NOMO-1 treated with DMSO at 0.1 percent for 48 hours (cell line): ENCODE measurements around the gene RTN4IP1.

Source experiments
- DNase-seq: peaks from one replicate; lab custom pipeline; 2025; ENCODE audit not compliant: unreplicated experiment; lab: John Stamatoyannopoulos, UW

The RTN4IP1 gene, protein sequence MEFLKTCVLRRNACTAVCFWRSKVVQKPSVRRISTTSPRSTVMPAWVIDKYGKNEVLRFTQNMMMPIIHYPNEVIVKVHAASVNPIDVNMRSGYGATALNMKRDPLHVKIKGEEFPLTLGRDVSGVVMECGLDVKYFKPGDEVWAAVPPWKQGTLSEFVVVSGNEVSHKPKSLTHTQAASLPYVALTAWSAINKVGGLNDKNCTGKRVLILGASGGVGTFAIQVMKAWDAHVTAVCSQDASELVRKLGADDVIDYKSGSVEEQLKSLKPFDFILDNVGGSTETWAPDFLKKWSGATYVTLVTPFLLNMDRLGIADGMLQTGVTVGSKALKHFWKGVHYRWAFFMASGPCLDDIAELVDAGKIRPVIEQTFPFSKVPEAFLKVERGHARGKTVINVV

GRCh38 chr6:106629103-106629858, at the start of gene RTN4IP1, which contains the start of gene QRSL1:
Gene RTN4IP1 (minus strand): TSS chr6:106629498. CDS start chr6:106629021, 477 bp downstream.
Gene QRSL1 (plus strand): TSS chr6:106629578. CDS start chr6:106629682, 104 bp downstream.
- peak; percentile 89 for DNase-seq

DNA sequence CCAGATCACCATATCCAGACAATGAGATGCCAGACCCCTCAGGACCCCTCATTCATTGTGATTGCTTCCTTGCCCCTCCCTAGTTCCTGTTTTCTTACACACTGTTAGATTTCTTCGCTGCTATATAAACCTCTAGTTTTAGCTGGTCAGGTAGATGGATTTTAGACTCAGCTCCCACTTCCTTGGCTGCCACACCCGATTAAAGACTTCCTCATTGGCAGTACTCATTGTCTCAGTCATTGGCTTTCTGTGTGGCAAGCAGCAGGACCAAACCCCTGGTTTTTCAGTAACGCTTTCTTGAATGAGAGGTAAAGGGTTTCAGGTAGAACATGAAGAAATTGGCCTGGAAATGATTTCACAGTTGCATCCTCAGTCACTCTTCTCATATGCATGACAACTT, 48.0 kb upstream of the RTN4IP1 start:
- DNase-seq, result peak; percentile 20

GRCh38 chr6:106674541-106675229, 45.4 kb upstream of the RTN4IP1 start:
- no peak for DNase-seq

DNA sequence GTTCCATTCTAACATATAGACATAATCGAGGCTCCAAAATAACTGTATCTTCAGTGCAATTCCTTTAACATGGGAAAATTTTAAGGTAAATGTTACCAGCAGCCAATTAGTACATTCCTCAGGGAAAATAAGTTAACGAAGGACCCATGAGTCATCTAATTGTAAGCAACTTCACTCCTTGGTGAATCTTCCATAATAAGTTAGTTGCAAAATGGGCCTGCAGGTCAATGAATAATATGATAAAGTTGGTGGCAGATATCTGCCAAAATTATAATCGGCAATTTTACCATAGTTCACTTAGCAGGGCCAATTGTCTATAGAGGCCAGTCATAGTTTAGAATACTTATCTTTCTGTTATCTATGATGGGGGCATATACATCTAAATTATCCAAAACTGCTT, 42.4 kb upstream of the RTN4IP1 start:
- DNase-seq, result no peak

- DNase-seq, result no peak
Observed at GRCh38 chr6:106670236-106670635, 40.9 kb upstream of the RTN4IP1 start.

- no peak for DNase-seq
Observed at GRCh38 chr6:106667022-106667402, 37.7 kb upstream of the RTN4IP1 start.

DNA sequence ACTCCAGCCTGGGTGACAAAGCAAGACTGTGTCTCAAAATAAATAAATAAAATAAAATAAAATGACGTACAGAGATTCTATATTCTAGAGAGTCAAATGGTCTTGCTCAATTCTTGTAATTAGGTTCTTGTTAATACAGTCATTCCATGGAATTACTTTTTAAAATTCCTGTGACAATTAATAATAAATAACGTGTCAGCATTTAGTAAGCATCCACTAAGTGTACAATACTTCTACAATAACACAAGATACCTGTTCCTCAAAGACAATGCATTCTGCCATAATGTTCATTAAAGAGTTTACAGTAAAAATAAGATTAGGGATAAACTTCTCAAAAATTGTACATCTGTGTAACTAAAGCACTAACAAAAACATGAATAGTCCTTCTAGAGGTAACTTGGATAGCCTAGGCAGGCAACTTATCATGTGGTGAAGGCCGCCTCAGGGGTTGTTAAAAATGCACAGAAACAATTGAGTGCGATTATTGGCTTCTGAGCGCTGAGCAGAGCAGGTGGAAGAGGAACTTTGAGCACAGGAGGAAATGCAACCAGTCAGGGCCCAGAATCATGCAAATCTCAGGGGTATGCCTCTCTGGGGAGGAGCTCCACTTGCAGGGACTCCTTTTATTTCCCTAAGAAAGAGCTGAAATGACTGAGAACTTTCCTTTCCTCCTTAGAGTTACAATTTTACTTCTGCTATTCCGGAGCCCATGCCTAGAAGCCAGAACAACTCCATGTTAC, 37.2 kb upstream of the RTN4IP1 start:
- peak; percentile 78 for DNase-seq

DNA sequence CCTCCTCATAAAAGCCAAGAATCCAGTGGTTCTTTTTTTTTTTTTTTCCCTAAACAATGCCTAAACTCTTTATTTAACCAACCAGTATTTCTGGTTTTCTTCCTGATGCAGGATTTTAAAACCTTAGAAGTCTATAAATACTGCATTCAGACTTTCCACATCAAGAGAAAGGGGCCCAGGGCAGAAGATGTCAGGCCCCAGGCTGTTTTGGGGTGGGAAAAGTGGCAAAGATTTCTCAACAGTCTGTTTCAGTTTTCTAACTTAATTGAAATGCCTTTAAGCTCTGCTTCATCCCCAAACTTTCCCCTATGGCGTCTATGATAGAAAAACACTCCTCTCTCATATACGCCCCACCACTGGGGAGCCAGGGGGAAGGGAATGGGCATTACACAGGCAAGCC, 33.2 kb upstream of the RTN4IP1 start:
- DNase-seq, result no peak

DNA sequence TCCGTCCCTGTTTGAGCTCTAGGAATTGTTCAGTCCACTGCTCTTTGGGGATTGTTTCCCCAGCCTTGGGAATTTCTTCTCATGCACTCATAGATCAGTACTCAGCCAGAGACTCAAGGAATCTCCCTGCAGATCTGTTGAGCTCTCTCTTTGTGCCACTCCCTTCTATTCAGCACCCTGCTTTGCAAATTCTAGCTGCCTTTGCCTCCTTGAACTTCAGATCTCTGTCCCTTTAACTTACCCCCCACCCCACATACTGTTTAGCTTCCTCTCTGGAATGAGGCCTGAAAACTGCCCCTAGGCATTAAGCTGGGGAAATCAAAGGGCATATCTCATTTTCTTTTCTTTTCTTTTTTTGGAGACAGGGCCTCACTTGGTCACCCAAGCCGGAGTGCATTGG, 30.6 kb upstream of the RTN4IP1 start:
- no peak for DNase-seq

- peak; percentile 8 for DNase-seq
Observed at GRCh38 chr6:106658469-106658868, 29.2 kb upstream of the RTN4IP1 start.

- no peak for DNase-seq
Observed at GRCh38 chr6:106648651-106649308, 19.5 kb upstream of the RTN4IP1 start.

DNA sequence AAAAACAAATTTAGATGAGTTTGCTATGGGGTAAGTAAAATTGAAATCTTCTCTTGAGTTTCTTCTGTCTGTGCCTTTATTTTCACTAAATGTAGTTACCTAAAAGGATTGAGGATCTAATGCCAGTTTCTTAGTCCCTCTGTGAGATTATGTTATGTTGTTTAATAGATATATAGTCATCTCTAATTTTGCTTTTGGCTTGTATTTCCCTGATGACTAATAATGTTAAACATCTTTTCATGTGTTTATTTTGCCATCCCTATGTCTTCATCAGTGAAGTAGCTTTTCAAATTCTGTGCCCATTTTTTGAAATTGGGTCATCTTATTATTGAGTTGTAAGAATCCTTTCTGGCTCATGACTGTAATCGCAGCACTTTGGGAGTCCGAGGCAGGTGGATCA, 13.8 kb upstream of the RTN4IP1 start:
- no peak for DNase-seq

DNA sequence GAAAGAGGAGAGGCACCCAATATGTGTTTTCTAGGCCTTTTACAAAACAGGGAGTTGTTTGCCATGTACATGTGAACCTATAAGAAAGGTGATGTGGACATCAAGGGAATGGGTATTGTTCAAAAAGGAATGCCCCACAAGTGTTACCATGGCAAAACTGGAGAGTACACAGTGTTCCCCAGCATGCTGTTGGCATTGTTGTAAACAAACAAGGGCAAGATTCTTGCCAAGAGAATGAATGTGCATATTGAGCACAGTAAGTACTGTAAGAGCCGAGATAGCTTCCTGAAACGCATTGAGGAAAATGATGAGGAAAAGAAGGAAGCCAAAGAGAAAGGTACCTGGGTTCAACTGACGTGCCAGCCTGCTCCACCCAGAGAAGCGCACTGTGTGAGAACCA, 13.2 kb upstream of the RTN4IP1 start:
- no peak for DNase-seq

GRCh38 chr6:106639812-106640211, 10.5 kb upstream of the RTN4IP1 start:
- no peak for DNase-seq

DNA sequence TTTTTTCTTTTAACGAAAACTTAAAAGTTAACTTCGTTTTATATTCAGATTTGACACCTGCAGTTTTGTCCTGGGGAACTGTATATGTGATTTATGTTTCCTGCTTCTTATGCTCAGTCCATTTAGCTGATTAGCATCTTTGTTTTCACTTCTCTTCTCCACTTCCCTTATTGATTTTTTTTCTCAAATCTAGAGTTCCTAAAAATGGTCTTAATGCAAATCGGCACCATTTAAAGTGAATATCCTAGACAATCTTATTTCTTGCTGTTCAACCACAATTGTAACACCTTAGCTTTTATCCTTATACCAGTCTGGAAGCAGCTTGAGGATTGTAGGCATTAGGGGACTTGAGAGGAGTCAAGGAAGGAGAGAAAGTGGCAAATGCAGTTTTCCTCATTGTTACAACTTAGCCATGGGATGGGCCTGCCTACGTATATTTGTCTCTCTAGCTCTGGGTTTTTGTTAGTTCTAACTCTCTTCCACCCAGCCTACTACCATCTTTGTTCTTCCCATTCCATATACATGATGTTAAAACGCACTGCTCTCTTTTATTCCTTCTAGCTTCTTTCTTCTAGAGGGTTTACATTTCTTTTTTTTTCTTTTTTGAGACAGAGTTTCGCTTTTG, 8.5 kb upstream of the RTN4IP1 start:
- DNase-seq, result peak; percentile 93

GRCh38 chr6:106637051-106637716, 7.9 kb upstream of the RTN4IP1 start:
- DNase-seq, result no peak

GRCh38 chr6:106634565-106634964, 5.3 kb upstream of the RTN4IP1 start:
- DNase-seq, result no peak

DNA sequence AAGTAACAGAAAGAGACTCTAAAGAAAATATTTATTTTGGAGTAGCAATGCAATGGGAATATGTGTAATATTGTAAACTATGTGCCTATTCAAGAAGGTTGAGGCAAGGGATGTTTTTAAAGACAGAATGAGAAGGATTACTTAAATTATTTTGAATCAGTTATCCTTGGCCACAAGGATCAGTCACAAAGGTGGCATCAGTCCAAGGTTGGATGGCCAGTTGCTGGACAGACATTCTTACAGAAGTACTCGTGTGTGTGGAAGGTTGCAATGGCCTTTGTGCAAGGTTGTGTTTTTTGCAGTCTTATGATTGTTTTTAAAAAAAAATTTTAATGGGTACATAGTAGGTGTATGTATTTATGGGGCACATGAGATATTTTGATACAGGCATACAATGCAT, 2.0 kb upstream of the RTN4IP1 start:
- no peak for DNase-seq

- peak; percentile 24 for DNase-seq
Observed at GRCh38 chr6:106630366-106630765, 1.1 kb upstream of the RTN4IP1 start.

DNA sequence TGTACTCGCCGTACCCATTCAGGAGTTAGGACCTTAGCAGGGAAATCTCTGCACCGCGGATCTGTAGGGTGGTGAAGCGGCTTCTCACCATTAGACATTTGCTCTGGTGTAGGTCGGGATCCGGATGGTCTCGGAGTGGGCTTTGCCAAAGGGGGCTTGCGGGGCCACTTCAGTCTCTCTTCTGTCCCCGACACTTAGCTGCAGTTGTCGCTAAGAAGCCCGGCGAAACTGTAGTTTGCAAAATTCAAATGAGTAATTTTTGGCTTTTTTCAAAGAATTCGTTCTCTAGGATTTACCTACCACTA, 513 bp upstream of the RTN4IP1 start:
- DNase-seq, result no peak
